GM19035 (cell line): ENCODE data around the gene SLC25A33.
A peak's percentile ranks its signal among the peaks of the same experiment; 100 is the strongest.
"Not testable (repeated sequence)": the region's sequence is repeated elsewhere in the genome, so short reads cannot be mapped to it uniquely, and the experiment has no call there.

Source experiments
- ATAC-seq: cut with Tn5 transposase; IDR thresholded peaks from one replicate; pipeline ENCODE4 v1.9.1; 2021; ENCODE audit not compliant: unreplicated experiment

The SLC25A33 gene

GRCh38 chr1:9538669-9539164 is 548 bp upstream of the SLC25A33 start:
- ATAC-seq, result no peak

GRCh38 chr1:9539829-9540550 is 725 bp downstream of the SLC25A33 start:
- peak; percentile 45 for ATAC-seq

- no peak for ATAC-seq
Observed at GRCh38 chr1:9542430-9542829, 3.2 kb downstream of the SLC25A33 start.

GRCh38 chr1:9544926-9545325 is 5.7 kb downstream of the SLC25A33 start:
- no peak for ATAC-seq

- no peak for ATAC-seq
Observed at GRCh38 chr1:9549955-9550546, 10.8 kb downstream of the SLC25A33 start.

GRCh38 chr1:9551984-9552383 is 12.7 kb downstream of the SLC25A33 start:
- ATAC-seq, result no peak

- no peak for ATAC-seq
Observed at GRCh38 chr1:9553736-9554144, 14.5 kb downstream of the SLC25A33 start.

- no peak for ATAC-seq
Observed at GRCh38 chr1:9555942-9556341, 16.7 kb downstream of the SLC25A33 start.

GRCh38 chr1:9557624-9558023 is 18.4 kb downstream of the SLC25A33 start:
- ATAC-seq, result no peak

- no peak for ATAC-seq
Observed at GRCh38 chr1:9558271-9558945, 19.1 kb downstream of the SLC25A33 start.

GRCh38 chr1:9558946-9559545 is 19.8 kb downstream of the SLC25A33 start:
- ATAC-seq, result no peak

GRCh38 chr1:9559673-9560072 is 20.4 kb downstream of the SLC25A33 start:
- ATAC-seq, result no peak

- not testable (repeated sequence) for ATAC-seq
Observed at GRCh38 chr1:9560090-9560489, 20.8 kb downstream of the SLC25A33 start.

GRCh38 chr1:9561429-9561828 is 22.2 kb downstream of the SLC25A33 start:
- no peak for ATAC-seq

GRCh38 chr1:9569267-9569666 is 30.0 kb downstream of the SLC25A33 start:
- no peak for ATAC-seq

- not testable (repeated sequence) for ATAC-seq
Observed at GRCh38 chr1:9570886-9571529, 31.7 kb downstream of the SLC25A33 start.

GRCh38 chr1:9573723-9574122 is 34.5 kb downstream of the SLC25A33 start:
- no peak for ATAC-seq

GRCh38 chr1:9575486-9575885 is 36.2 kb downstream of the SLC25A33 start:
- ATAC-seq, result no peak

GRCh38 chr1:9576903-9577302 is 37.6 kb downstream of the SLC25A33 start:
- ATAC-seq, result no peak

GRCh38 chr1:9577423-9577822 is 38.2 kb downstream of the SLC25A33 start:
- ATAC-seq, result no peak

GRCh38 chr1:9580942-9581341 is 41.7 kb downstream of the SLC25A33 start:
- ATAC-seq, result no peak
